HG03103 (cell line): Measurements from ENCODE around the gene COX7A2.

Experiments
- ATAC-seq: cut with Tn5 transposase; IDR thresholded peaks from one replicate; pipeline ENCODE4 v1.9.1; 2021; ENCODE audit warnings: low read depth; ENCODE audit not compliant: unreplicated experiment

COX7A2 gene

GRCh38 chr6:75243333-75244062 is at the start of gene COX7A2:
TSS of gene COX7A2 (minus strand) at chr6:75243801. CDS start at chr6:75243734, 67 bp downstream.
- ATAC-seq, result peak; percentile 95

- no peak for ATAC-seq
Measured at GRCh38 chr6:75292555-75292954, 49.0 kb upstream of the COX7A2 start.

GRCh38 chr6:75291744-75292143 is 48.1 kb upstream of the COX7A2 start:
- no peak for ATAC-seq

- ATAC-seq, result no peak
Measured at GRCh38 chr6:75291331-75291730, 47.7 kb upstream of the COX7A2 start.

GRCh38 chr6:75290136-75290945 is 46.7 kb upstream of the COX7A2 start:
- no peak for ATAC-seq

- no peak for ATAC-seq
Measured at GRCh38 chr6:75288023-75288422, 44.4 kb upstream of the COX7A2 start.

- no peak for ATAC-seq
Measured at GRCh38 chr6:75287424-75287823, 43.8 kb upstream of the COX7A2 start.

GRCh38 chr6:75286955-75287354 is 43.4 kb upstream of the COX7A2 start:
- ATAC-seq, result no peak

GRCh38 chr6:75285283-75285639 is 41.7 kb upstream of the COX7A2 start:
- ATAC-seq, result no peak

- ATAC-seq, result peak; percentile 88
Measured at GRCh38 chr6:75284632-75285282, 41.2 kb upstream of the COX7A2 start, which contains the start of gene TMEM30A. TSS of gene TMEM30A (minus strand) at chr6:75284792. CDS start at chr6:75284638, 154 bp downstream.

GRCh38 chr6:75283907-75284631 is 40.5 kb upstream of the COX7A2 start:
- ATAC-seq, result peak; percentile 8

- no peak for ATAC-seq
Measured at GRCh38 chr6:75282706-75283105, 39.1 kb upstream of the COX7A2 start.

- no peak for ATAC-seq
Measured at GRCh38 chr6:75281653-75282052, 38.1 kb upstream of the COX7A2 start.

GRCh38 chr6:75280131-75280855 is 36.7 kb upstream of the COX7A2 start:
- no peak for ATAC-seq

- ATAC-seq, result no peak
Measured at GRCh38 chr6:75279418-75279817, 35.8 kb upstream of the COX7A2 start.

- no peak for ATAC-seq
Measured at GRCh38 chr6:75278474-75279077, 35.0 kb upstream of the COX7A2 start.

GRCh38 chr6:75275067-75275466 is 31.5 kb upstream of the COX7A2 start:
- no peak for ATAC-seq

- ATAC-seq, result peak; percentile 44
Measured at GRCh38 chr6:75273009-75273408, 29.4 kb upstream of the COX7A2 start.

GRCh38 chr6:75272145-75272840 is 28.7 kb upstream of the COX7A2 start:
- ATAC-seq, result no peak
